ENCODE data around the gene CDH23. TPM values are rescaled to one million over a fixed set of nuclear protein-coding genes. Genes with fewer than 3 reads are reported as not detected.

Gene CDH23
- polyA plus RNA-seq, 4 donors = 0.60 to 2.9 (median 1.5) TPM

- DNase-seq (ENCODE audit: low read depth in 4 of 4, low spot score in 3 of 4) = no peak
Measured at GRCh38 chr10:71774916-71775702, 378.4 kb downstream of the CDH23 start.

DNA sequence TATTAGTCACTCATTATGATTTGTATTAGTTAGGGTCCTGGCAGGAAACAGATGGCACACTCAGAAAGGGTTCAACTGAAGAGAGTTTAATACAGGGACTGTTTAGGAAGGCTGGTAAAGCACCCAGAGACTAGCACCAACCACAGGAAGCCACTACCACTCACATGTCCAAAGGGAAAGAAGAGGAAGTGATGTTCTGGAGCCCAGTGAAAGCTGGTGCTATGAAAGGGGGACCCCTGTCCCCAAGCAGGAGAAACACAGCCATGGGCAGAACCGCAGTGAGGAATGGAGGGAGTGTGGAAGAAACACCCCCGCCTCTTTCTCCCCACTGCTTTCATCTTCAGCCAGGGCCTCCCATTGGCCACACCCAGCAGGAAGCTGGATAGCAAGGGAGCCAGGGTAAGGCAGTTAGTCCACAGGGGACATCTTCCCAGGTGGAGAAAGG is 379.8 kb downstream of the CDH23 start:
- DNase-seq (ENCODE audit: low read depth in 4 of 4, low spot score in 3 of 4) = no peak

- DNase-seq (ENCODE audit: low read depth in 4 of 4, low spot score in 3 of 4) = no peak
Measured at GRCh38 chr10:71777213-71777985, 380.7 kb downstream of the CDH23 start.

DNA sequence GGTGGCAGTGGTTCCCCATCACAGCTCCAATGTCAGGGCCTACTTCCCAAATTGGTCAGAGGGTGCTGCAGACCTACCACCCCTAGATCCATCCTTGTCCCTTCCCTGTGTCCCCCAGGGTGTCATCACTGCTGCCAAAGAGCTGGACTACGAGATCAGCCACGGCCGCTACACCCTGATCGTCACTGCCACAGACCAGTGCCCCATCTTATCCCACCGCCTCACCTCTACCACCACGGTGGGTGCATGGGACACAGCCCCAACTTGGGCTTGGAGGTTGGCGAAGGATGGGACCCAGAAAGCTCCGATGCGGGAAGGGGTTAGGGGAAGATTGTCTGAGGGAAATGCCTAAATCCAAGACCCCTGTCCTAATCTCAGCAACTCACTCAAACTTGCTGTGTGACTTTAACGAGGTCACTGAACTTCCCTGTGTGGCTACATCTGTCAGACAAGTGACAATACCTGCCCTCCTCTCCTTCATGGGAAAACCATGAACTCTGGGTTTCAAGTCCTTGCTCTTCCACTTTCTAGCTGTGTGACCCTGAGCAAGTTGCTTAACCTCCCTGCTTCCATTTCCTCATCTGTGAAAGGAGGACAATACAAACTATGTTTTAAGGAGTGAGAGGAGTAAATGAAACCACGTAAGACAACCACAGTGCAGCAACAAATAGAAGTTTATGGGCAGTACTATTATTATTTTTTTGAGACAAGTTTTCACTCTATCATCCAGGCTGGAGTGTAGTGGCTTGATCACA is 381.5 kb downstream of the CDH23 start:
- DNase-seq (ENCODE audit: low read depth in 4 of 4, low spot score in 3 of 4) = no peak

DNA sequence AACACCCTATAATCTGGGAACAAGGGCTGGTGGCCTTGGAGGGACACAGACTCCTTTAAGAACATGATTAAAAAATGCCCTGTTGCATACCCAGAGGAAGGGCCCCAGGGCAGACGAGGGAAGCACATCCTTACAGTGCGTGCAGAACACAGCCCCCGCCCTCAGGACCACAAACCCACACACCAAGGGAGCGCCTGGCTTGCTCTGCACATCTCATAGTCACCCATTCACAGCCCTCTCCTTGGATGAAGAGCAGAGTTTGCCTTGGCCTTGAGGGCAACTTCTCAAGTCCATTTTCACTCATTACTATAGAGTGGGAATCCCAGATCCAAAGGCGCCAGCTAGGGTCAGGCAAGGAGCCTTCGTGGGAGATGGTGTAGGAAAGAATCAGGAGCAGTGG is 382.9 kb downstream of the CDH23 start:
- no peak for DNase-seq (ENCODE audit: low read depth in 4 of 4, low spot score in 3 of 4)

DNA sequence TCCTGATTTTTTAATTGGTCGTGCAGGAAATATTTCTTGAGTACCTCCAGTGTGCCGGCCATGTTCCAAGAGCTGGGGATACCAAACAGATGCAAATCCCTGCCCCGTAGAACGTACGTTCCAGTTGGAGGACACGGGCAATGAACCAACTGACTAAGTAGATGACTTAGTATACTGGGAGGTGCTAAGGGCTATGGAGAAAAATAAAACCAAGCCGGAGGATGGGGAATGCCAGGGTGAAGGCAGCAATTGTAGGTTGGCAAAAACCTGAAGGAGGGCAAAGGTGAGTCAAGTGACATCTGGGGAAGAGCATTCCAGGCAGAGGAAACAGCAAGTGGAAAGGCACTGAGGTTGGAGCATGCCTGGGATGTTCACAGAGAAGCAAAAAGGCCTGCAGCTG is 383.4 kb downstream of the CDH23 start:
- no peak for DNase-seq (ENCODE audit: low read depth in 4 of 4, low spot score in 3 of 4)

DNA sequence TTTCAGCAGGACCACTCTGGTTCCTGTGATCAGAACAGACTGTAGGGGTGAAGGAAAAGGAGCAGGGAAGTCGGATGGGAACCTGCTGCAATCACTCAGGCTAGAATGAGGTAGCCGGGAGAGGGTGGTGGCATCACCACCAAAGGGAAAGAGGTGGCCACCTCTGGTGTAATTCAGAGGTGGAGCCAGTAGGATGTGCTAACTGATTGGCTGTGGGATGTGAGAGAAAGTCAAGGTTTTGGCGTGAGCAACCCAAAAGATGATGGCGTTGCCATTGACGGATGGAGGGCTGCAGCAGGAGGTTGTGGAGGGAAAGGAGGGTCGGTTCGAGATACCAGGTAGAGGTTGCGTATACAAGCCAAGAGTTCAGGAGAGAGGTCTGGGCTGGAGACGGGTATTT is 384.0 kb downstream of the CDH23 start:
- DNase-seq (ENCODE audit: low read depth in 4 of 4, low spot score in 3 of 4) = no peak

- no peak for DNase-seq (ENCODE audit: low read depth in 4 of 4, low spot score in 3 of 4)
Measured at GRCh38 chr10:71782221-71782916, 385.6 kb downstream of the CDH23 start.

DNA sequence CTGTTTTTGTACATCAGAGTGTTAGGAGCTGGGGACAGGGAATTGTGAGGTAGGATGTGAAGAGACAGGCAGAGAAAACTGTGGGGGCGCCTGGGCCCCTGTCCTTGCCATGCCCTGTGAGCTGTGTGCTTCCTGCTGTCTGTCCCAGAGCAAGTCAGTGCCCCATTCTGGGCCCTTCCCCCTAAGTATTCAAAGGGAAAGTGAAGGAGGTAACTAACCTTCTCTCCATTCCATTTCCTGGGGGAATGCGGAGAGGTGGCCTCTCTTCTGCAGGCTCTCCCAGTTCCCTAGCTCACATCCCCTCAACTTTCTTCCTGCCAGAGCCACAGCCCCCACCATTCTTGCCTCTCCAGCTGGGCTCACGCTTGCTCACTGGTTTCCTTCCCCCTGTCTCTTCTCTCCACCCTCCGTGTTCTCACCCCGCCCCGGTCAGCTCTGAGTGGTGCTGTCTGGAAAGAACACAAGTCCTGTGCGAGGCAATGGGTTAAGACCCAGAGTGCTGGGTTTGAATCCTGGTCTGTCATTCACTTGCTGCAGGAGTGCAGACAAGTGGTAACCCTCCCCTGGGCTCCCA is 386.3 kb downstream of the CDH23 start:
- DNase-seq (ENCODE audit: low read depth in 4 of 4, low spot score in 3 of 4) = no peak

DNA sequence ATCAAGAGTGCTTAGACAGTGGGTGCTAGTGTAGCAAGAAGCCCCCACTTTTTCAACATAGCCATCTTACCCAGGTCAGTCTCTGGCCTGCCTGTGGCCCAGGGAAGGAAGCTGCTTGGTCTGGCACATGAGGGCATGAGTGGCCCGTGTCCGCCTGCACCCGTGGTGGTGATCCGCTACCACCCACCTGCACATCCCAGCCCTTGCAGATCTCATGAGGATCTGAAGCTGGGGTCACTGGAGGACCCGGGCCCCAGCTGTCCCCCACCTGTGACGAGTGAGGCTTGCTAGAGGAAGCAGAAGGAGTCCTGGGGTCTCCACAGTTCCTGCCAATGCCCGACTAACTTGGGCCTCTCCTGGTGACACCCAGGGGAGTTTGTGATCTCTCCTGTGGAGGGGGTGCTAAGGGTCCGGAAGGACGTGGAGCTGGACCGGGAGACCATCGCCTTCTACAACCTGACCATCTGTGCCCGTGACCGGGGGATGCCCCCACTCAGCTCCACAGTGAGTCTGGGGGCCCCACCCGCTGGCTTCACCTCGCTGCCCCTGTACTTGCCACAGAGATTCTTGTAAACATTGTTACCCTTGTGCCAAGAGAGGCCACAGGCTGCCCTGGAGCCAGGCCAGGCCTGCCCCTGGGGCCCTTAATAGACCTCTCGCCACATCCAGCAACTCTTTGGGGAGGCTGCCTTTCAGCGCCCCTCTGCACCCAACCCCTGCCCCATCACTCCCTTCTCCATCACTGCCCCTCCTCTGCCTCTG is 387.4 kb downstream of the CDH23 start:
- DNase-seq (ENCODE audit: low read depth in 4 of 4, low spot score in 3 of 4) = no peak

GRCh38 chr10:71784679-71785272 is 388.1 kb downstream of the CDH23 start:
- DNase-seq (ENCODE audit: low read depth in 4 of 4, low spot score in 3 of 4) = no peak

DNA sequence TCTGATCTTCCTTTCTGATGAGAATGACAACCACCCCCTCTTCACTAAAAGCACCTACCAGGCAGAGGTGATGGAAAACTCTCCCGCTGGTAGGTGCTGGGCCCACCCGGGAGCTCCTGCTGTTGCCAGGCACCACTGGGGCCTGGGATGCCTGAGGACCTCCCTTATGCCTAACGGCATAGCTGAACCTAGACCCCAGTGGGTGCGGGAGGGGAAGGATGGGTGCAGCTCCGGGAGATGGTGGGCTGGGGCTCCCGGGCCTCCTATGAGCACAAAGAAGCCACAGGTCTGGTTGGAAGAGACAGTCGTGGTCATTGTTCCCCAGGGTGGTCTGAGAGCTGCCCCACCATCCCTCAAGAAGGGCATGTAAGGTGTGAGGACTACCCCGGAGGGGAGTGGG is 392.2 kb downstream of the CDH23 start:
- DNase-seq (ENCODE audit: low read depth in 4 of 4, low spot score in 3 of 4) = no peak

DNA sequence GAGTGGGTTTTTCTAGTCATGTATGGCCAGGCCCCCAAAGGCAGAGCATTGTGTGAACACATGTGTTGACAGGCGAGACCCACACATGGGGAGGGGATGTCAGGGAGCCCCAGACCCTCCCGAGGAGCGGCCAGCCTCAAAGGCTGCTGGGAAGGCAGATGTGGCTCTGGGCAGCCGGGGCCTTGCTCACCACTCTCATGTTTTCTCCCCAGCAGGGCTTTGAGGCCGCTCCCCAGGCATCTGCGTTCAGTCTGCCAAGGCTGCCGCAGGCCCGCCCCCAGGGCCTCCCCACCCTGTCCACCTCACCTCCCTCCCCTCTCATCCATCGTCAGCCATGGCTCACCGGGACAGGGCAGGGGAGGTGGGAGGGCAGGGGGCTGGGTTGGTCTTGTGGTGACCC is 393.2 kb downstream of the CDH23 start:
- no peak for DNase-seq (ENCODE audit: low read depth in 4 of 4, low spot score in 3 of 4)

DNA sequence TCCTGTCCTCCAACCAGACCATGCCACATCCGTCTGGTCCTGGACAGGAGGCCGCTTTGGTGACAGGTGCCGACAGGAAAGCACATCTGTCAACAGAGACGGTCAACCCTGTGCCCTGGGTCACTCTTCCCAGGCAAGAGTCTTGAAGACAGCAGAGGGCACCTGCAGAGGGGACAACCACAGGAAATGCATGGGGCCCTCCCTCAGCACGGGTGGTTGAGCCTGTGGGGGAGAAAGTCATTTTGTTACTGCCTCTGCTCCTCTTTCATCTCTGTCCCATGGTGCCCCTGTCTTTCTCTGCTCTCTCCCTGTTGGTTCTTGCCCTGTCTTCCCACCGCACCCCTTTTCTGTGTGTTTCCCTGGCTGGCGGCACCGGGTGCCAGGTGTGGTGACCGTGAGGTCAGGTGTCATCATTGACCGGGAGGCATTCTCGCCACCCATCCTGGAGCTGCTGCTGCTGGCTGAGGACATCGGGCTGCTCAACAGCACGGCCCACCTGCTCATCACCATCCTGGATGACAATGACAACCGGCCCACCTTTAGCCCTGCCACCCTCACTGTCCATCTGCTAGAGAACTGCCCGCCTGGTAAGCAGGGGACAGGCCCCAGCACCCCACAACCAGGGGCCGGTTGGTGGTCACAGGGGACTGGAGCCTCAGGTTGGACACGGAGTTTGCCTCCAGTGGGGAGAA is 394.2 kb downstream of the CDH23 start:
- no peak for DNase-seq (ENCODE audit: low read depth in 4 of 4, low spot score in 3 of 4)

- DNase-seq (ENCODE audit: low read depth in 4 of 4, low spot score in 3 of 4) = peak in 2 of 4 donors; percentile 39 to 49
Measured at GRCh38 chr10:71795248-71795647, 398.5 kb downstream of the CDH23 start.

GRCh38 chr10:71796749-71797405 is 400.2 kb downstream of the CDH23 start:
- no peak for DNase-seq (ENCODE audit: low read depth in 4 of 4, low spot score in 3 of 4)

DNA sequence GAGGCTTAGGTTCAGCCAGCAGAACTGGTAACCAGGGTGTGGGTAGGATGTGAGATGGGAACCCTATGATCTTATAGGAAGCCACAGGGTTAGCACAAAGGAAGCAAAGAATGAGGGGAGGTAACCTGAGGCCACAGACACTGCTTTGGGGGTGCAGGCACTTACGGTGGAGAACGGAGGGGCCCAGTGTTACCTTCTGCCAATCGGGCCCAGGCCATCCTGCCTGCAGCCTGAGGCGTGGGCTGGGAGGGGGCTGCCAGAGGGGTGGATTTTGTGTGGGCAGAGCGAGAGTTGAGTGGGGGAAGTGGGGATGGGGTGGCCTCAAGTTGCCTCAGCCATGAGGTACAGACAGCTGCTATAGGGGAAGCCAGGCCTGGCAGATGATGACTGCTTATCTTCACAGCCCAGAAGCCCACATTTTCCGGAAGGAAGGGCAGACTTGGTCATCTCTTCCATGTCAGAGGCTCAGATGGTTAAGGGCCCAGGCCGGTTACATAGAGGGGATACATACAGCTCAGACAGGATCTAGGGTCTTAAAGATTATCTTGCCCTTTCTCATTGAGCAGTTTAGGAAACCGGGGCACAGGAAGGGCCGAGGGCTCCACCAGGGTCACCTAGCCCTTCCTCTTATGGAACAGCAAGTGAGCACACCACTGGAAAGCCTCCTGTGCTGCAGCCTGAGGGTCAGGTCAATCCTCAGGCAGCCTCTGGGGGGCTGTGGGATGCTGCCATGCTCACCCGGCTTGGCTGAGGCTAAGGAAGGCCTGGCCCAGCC is 401.0 kb downstream of the CDH23 start:
- DNase-seq (ENCODE audit: low read depth in 4 of 4, low spot score in 3 of 4) = no peak
